Endothelial cell of hepatic sinusoid (primary cell): ENCODE data around the gene CAMK2G.

Experiments
- in situ Hi-C: cut with HindIII; loops from 2 replicates; pipeline ENCODE4 v1.10.0; 2017; ENCODE audit warnings: low sequenced_read_pairs

The CAMK2G gene

GRCh38 chr10:73780966-73781365 is 93.4 kb downstream of the CAMK2G start:
- in situ Hi-C loops: no loop called here

DNA sequence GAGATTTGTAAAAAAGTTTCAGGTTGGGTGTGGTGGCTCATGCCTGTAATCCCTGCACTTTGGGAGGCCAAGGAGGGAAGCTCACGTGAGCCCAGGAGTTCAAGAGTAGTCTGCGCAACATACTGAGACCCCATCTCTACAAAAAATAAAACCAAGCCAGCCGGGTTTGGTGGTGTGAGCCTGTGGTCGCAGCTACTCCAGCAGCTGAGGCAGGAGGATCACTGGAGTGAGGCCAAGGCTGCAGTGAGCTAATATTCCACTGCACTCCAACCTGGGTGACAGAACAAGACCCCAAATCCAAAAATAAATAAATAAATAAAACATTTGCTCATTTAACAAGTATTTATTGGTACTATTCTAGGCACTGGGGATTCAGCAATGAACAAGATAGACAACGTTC is 94.1 kb downstream of the CAMK2G start:
- in situ Hi-C loops: no loop called here

- in situ Hi-C loops: no loop called here
Observed at GRCh38 chr10:73779539-73780197, 94.7 kb downstream of the CAMK2G start.

DNA sequence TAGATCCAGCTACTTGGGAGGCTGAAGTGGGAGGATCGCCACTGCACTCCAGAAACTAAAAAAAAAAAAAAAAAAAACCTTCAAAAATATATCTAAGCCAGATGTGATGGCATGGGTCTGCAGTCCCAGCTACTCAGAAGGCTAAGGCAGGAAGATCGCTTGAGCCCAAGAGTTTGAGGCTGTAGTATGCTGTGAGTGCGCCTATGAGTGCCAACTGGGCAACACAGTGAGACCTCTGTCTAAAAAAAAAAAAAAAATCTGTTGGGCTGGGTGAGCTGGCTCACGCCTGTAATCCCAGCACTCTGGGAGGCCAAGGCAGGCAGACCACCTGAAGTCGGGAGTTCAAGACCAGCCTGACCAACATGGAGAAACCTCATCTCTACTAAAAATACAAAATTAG is 95.3 kb downstream of the CAMK2G start:
- in situ Hi-C loops: no loop called here

DNA sequence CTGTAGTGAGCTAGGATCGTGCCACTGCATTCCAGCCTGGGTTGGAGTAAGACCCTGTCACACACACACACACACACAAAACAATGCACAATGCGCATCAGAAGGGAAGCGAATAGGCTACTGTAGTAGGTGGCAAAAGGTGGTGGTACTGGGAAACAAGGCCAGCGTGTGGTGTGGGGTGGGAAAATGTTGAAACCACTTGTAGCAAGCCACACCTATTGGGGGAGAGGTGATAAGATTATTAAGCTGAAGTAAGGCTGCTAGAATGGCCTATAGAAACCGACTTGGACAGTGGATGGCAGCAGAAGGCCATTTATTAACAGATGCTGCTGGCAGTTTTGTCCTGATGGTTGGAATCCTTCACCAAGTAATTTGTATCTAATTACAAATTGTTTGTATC is 99.7 kb downstream of the CAMK2G start:
- in situ Hi-C loops: no loop called here

DNA sequence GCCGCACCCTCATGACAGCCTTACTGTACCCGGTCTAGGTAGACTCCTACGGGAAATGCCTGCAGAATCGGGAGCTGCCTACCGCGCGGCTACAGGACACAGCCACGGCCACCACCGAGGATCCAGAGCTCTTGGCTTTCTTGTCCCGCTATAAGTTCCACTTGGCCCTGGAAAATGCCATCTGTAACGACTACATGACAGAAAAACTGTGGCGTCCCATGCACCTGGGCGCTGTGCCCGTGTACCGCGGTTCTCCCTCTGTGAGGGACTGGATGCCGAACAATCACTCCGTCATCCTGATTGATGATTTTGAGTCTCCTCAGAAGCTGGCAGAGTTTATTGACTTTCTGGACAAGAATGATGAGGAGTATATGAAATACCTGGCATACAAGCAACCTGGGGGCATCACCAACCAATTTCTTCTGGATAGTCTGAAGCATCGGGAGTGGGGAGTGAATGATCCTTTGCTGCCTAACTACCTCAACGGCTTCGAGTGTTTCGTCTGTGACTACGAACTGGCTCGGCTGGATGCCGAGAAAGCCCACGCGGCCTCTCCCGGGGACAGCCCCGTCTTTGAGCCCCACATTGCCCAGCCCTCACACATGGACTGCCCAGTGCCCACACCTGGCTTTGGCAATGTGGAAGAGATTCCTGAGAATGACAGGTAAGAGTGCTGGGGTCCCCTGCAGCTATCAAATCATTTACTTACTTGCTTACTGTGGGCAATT is 101.0 kb downstream of the CAMK2G start:
- in situ Hi-C loops: no loop called here

DNA sequence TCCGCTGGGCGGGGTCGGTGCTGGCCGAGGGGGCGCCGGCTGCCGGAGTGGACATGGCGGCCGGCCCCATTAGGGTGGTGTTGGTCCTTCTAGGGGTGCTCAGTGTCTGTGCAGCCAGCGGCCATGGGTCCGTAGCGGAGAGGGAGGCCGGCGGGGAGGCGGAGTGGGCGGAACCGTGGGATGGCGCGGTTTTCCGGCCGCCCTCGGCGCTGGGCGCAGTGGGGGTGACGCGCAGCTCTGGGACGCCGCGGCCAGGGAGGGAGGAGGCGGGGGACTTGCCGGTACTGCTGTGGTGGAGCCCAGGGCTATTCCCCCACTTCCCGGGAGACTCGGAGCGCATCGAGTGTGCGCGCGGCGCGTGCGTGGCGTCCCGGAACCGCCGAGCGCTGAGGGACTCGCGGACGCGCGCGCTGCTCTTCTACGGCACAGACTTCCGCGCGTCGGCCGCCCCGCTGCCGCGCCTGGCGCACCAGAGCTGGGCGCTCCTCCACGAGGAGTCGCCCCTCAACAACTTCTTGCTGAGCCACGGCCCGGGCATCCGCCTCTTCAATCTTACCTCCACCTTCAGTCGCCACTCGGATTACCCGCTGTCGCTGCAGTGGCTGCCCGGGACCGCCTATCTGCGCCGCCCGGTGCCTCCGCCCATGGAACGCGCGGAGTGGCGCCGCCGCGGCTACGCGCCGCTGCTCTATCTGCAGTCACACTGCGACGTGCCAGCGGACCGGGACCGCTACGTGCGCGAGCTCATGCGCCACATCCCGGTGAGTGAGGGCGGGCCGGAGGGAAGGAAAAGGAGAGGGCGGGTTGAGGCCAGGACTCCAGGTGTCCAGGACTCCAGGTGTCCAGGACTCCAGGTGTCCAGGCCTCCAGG is 101.8 kb downstream of the CAMK2G start:
- in situ Hi-C loops: no loop called here

DNA sequence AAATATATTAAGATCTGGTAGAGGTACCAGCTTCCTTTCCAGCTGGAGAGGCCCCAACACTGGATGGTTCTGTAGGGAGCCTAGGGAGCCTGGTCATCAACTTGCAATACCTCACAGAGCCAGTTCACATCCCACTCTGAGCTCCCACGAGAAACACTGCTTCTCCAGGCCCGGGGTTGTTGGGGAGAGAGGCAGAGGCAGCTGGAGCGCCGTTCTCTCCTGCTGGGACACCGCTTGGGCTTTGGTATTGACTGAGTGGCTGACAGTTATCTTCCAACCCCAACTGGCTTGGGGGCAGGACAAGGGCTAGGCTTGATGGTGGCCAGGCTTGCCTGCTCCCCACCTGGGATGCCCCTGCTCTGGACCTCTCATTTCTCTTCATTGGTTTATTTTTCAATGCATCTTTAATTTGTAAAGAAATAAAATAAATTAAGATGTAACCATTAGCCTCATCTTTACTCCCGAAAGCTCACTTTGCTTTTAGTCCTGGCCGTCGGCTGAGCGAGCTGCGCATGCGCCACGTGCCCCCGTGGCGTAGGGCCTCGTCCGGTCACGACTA is 102.6 kb downstream of the CAMK2G start:
- in situ Hi-C loops: no loop called here

DNA sequence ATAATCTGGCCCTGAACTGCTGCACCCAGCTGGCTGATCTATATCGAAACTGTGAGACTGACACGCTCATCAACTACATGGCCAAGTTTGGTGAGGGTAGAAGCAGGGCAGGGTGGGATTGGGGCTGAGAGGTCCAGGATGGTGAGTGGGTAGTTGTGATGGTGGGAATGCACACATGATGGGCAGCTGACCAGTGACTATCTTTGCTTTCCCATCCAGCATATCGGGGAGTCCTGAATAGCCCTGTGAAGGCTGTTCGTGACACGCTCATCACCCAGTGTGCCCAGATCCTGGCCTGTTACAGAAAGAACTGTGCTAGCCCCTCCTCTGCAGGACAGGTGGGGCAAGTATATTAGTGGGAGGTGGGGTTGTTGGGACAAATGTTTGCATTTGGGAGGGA is 105.0 kb downstream of the CAMK2G start:
- in situ Hi-C loops: no loop called here

DNA sequence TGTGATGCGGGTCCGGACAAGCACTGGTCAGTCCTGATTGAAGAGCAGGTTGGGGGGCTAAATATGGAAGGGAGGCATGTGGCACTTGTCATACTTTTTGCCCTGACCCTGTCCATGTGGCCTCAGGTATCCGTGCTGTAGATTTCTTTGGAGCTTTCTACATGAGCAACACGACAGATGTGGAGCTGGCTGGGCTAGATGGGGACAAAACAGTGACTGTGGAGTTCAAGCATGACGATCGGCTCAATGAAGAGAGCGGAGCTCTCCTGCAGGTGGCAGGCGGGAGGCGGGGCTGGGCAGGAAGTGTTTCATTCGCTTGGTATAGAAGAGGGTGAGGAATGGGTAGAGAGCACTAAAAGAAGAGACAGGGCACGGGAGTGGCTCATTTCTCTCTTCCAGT is 105.5 kb downstream of the CAMK2G start:
- in situ Hi-C loops: no loop called here

DNA sequence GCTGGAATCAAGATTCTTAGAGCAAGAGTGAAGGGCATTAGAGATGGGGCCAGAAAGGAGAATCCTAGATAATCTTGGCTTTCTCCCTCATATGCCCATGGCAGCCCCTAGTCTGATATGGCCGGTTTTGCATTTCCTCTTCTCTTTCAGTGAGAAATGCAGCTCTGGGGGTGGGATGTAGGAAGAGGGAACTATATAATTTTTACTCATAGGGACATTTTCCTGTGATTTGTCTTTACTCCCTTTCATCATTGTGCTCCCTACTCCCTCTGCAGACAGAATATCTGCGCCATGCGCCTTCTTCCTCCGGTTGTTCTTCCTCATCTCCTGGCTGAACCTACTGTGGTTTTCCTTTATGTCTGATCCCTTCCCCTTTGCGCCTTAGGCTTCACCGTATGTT is 109.3 kb downstream of the CAMK2G start:
- in situ Hi-C loops: no loop called here

DNA sequence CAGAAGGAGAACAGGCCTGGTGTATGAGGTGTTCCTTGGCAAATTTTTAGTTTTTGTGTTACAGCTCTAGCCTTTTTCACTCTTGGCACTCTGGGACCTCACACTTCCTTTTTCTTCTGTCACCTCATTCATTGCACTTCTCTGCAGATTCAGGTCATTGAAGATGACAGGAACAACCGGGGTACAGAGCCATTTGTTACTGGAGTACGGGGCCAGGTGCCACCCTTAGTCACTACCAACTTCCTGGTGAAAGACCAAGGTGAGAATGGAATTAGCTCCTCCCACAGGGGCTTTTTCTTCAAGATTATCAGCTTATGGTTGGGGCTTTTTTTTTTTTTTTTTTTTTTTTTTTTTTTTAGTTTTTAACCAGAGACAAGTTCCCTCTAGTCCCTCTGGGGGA is 111.0 kb downstream of the CAMK2G start:
- in situ Hi-C loops: no loop called here

- in situ Hi-C loops: no loop called here
Observed at GRCh38 chr10:73762915-73763314, 111.4 kb downstream of the CAMK2G start.
